ENCODE measurements around the gene FAAP100.
"Not testable (repeated sequence)": the region's sequence is repeated elsewhere in the genome, so short reads cannot be mapped to it uniquely, and the experiment has no call there.

Gene FAAP100

GRCh38 chr17:81538651-81539570, 13.2 kb downstream of the FAAP100 start:
- DNase-seq (ENCODE audit: low read depth) = no peak

- DNase-seq (ENCODE audit: low read depth) = no peak
Observed at GRCh38 chr17:81537856-81538555, 14.1 kb downstream of the FAAP100 start.

GRCh38 chr17:81537343-81537855, 14.8 kb downstream of the FAAP100 start:
- DNase-seq (ENCODE audit: low read depth) = no peak

- DNase-seq (ENCODE audit: low read depth) = no peak
Observed at GRCh38 chr17:81536299-81537290, 15.6 kb downstream of the FAAP100 start.

GRCh38 chr17:81535480-81536298, 16.5 kb downstream of the FAAP100 start:
- DNase-seq (ENCODE audit: low read depth) = no peak

DNA sequence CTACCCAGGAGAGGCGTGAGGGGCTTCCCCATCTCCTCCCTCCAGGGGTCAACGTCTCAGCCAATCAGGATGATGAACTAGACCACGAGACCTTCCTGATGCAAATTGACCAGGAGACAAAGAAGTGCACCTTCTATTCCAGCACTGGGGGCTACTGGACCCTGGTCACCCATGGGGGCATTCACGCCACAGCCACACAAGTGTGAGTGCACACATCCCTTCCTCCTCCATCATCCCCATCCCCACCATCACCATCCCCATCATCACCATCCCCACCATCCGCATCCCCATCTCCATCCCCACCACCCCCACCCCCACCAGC, 17.2 kb downstream of the FAAP100 start:
- no peak for DNase-seq (ENCODE audit: low read depth)

GRCh38 chr17:81534157-81535006, 17.8 kb downstream of the FAAP100 start:
- DNase-seq (ENCODE audit: low read depth) = no peak

- DNase-seq (ENCODE audit: low read depth) = no peak
Observed at GRCh38 chr17:81533339-81534141, 18.6 kb downstream of the FAAP100 start.

GRCh38 chr17:81532490-81533287, 19.5 kb downstream of the FAAP100 start:
- DNase-seq (ENCODE audit: low read depth) = no peak

- DNase-seq (ENCODE audit: low read depth) = not testable (repeated sequence)
Observed at GRCh38 chr17:81531998-81532404, 20.2 kb downstream of the FAAP100 start.

DNA sequence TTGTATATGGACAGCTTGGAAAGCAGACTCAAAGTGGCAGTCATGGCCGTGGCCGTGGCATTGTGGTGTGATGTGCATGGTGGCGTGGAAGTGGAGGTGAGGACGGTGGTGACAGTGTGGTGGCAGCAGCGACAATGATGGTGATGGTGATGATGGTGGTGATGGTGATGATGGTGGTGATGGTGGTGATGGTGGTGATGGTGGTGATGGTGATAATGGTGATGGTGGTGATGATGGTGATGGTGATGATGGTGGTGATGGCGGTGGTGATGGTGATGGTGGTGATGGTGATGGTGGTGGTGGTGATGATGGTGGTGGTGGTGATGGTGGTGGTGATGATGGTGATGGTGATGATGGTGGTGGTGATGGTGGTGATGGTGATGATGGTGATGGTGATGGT, 21.1 kb downstream of the FAAP100 start:
- DNase-seq (ENCODE audit: low read depth) = not testable (repeated sequence)

DNA sequence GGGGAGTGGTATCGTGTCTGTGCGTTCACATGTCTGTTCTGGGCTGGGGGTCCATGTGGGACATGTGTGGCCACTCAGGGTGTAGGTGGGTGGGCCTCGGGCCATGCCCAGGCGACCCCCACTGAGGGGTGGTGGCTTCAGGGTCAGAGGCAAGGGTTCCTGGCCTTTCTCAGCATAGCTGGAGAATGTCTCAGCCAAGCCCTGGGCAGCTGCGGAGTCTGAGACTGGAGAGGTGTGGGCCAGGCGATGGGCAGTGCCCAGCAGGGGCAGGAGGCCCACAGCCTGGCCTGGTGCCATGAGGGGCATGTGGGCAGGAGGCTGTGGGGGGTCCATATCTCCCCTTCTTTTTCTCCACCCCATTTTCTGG, 22.7 kb downstream of the FAAP100 start:
- DNase-seq (ENCODE audit: low read depth) = no peak

- DNase-seq (ENCODE audit: low read depth) = no peak
Observed at GRCh38 chr17:81528651-81529436, 23.3 kb downstream of the FAAP100 start.

DNA sequence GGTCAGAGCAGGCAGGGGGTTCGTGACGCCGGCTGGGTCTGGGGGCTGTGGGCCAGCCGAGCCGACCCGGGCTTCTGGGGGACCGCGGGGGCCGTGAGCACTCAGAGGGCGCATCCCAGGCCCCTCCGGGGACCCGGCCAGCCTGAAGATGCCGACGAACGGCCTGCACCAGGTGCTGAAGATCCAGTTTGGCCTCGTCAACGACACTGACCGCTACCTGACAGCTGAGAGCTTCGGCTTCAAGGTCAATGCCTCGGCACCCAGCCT, 23.8 kb downstream of the FAAP100 start:
- DNase-seq (ENCODE audit: low read depth) = no peak

DNA sequence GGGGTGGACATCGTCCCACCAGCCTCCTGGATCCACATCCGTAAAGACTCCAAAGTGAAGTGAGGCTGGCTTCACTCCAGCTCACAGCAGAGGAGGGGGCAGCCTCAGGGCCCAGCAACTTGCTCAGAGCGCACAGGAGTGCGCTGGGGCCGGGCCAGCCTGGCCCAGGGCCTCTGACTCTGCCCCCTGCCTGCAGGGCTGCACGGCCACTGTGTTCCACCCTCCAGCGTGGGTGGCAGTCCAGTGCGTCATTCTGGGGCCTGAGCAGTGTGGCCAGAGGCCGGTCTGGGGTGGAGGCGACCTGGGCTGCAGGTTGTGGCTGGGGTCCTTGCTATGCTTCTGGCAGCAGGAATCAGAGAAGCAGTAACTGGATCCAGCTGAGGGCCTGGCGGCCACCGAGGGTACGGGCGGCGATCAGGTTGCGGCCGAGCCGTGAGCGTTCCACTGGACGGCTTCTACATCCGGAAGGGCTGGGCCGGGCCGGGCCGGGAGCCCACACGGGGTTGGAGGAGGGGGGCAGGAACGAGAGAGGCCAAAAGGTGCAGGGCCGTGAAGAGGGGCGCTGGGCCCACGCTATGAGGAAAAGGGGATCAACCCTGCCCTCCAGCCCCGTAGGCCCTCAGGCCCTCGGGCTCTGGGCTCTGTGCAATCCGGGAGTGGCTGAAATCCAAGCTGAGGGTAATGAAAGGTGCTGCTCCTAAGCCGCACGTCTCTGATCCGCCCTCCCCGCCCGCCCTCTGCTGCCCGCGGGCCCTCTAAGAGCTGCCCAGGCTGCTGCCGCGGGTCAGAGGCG, 24.4 kb downstream of the FAAP100 start, which contains the start of gene FSCN2:
Gene FSCN2, plus strand, starts transcription at position 787 of the 793 bp plus-strand sequence. CDS start 155 bp downstream, outside the sequence.
- no peak for DNase-seq (ENCODE audit: low read depth)

DNA sequence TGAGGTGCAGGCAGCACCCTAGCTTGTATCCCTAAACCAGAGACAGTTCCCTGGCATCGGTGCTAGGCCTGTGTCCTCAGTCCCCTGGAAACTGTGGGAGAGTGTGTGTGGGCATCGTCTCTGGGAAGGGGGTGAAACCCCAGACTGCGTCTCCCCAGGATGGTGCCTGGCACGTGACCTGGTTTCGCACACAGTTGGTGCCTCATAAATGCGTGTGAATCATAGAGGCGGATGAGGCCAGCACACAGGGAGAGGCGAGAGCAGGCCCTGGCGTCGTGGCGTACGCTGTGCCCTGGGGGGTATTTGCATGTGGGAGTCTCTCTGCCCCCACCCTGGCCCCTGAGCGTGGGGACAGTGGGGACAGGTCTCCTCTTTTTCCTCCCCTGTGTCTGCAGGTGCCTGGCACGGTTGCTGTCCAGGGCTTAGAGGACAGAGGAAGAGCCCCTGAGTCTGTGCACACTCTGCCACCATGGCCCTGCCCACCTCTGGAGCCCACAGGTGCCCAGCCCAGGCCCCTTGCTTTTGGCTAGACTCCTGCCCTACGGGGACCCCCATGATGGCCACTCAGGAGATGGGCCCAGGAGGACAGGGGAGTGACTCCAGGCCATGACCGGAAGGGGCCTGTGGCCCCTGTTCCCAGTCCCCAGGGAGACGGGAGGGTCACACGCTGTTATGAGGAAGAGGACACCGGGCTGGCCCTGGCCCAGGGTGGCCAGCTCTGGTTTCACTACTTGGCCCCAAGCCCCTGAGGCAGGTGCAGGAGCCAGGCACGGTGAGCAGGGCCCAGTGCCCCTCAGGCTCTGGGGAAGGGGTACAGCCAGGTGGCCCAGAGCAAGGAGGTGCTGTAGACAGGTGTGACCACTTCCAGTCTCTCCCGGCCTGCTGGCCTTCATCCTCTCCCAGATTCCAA, 25.2 kb downstream of the FAAP100 start:
- DNase-seq (ENCODE audit: low read depth) = no peak

Measured in T follicular helper cell (primary cell).